ENCODE results near the gene LRCOL1. TPM values are rescaled to one million over a fixed set of nuclear protein-coding genes. Genes with fewer than 3 reads are reported as not detected.

LRCOL1 gene
- total and polyA plus RNA-seq, 10 of the 15 experiments (the other 5 are each of a cell fraction or from before 2014, with no cell fraction given) = not detected

DNA sequence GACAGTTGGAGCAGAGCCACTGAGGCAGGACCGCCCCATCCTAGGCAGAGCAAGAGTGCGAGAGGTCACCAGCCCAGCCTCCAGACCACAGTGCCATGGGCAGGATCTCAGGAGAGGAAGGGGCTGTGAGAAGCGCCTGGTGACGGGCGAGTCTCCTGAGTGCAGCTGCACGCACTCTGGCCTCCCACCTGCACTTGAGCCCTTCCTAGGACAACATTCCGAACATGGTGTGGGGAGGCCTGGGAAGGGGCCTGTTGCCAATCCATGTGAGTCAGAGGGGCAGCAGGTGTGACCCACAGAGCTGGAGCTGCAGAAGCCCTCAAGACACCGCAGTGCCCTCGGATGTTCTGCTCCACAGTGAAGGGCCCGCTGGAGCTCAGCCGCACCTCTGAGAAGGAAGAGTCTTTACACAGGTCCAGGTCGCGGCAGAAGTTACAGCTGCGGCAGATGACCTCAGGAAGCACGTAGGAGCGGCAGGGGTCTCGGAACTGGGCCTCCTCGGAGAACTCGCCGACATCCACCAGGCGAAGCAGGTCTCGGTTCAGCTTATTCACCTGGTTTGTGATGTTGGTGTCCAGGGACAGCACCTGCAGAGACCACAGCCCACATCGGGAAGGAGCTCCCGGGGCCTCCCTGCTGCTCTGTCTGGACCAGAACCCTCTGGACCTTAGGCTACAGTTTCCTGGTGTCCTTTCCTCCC is 15.5 kb upstream of the LRCOL1 start:
- peaks cover 3 to 24% of the 10 kb centered on the region in 2 experiments; a peak in 3 of 4 replicates for H3K36me3 ChIP-seq (ENCODE audit: control insufficient read depth in 2 of 2, insufficient read depth in 2 of 2, low read length in 1 of 2)
- SMC1A ChIA-PET (ENCODE audit: uncharacterized antibody, unreplicated experiment) = no interaction called here
- in situ Hi-C loops (cut with MboI) = no loop called here
- H3K4me1 ChIP-seq (ENCODE audit: control insufficient read depth, insufficient read depth, low read length) = no peaks in the 10 kb centered on the region
- WGBS (ENCODE audit: insufficient coverage, insufficient replicate concordance, low lambda C conversion rate, missing lambda C conversion rate) = 98% methylated on average over 23 of the region's 24 CpGs
- intact Hi-C loops (cut with micrococcal nuclease; ENCODE audit: unreplicated experiment) = no loop called here
- H3K4me2 ChIP-seq (ENCODE audit: control insufficient read depth, insufficient read depth) = no peak overlapping the region
- no peak overlapping the region for H3K27ac ChIP-seq (ENCODE audit: control insufficient read depth, insufficient read depth)
- H3K79me2 ChIP-seq (ENCODE audit: control insufficient read depth, insufficient read depth, low read length) = no peaks in the 10 kb centered on the region
- no peak for DNase-seq (ENCODE audit: low read depth, low spot score)
- CTCF ChIA-PET = no interaction called here
- no peak overlapping the region for H3K4me3 ChIP-seq
- POLR2A ChIA-PET = no interaction called here
- ATAC-seq = no peak
- no peak overlapping the region for H2AFZ ChIP-seq (ENCODE audit: control insufficient read depth, low read depth, low read length)
- no peak for FAIRE-seq
- BruUV-seq (replicated peaks) = no TSS peak
- no peaks in the 10 kb centered on the region for H3K27me3 ChIP-seq (replicated peaks in 1 of 2; ENCODE audit: control insufficient read depth in 2 of 2, insufficient read depth in 2 of 2, low read length in 1 of 2)
- no peak overlapping the region for H3K9ac ChIP-seq (ENCODE audit: control insufficient read depth, insufficient read depth, low read length)
- RAD21 ChIA-PET (ENCODE audit: unreplicated experiment) = no interaction called here
- H3K9me3 ChIP-seq (replicated peaks; ENCODE audit: control insufficient read depth, insufficient read depth, low read length) = no peaks in the 10 kb centered on the region
- H4K20me1 ChIP-seq (ENCODE audit: control insufficient read depth, insufficient read depth) = no peaks in the 10 kb centered on the region
- TF ChIP-seq, protein P1, sequence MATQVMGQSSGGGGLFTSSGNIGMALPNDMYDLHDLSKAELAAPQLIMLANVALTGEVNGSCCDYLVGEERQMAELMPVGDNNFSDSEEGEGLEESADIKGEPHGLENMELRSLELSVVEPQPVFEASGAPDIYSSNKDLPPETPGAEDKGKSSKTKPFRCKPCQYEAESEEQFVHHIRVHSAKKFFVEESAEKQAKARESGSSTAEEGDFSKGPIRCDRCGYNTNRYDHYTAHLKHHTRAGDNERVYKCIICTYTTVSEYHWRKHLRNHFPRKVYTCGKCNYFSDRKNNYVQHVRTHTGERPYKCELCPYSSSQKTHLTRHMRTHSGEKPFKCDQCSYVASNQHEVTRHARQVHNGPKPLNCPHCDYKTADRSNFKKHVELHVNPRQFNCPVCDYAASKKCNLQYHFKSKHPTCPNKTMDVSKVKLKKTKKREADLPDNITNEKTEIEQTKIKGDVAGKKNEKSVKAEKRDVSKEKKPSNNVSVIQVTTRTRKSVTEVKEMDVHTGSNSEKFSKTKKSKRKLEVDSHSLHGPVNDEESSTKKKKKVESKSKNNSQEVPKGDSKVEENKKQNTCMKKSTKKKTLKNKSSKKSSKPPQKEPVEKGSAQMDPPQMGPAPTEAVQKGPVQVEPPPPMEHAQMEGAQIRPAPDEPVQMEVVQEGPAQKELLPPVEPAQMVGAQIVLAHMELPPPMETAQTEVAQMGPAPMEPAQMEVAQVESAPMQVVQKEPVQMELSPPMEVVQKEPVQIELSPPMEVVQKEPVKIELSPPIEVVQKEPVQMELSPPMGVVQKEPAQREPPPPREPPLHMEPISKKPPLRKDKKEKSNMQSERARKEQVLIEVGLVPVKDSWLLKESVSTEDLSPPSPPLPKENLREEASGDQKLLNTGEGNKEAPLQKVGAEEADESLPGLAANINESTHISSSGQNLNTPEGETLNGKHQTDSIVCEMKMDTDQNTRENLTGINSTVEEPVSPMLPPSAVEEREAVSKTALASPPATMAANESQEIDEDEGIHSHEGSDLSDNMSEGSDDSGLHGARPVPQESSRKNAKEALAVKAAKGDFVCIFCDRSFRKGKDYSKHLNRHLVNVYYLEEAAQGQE (IDR thresholded peaks at IDR 0.05; ENCODE audit: low read depth, low read length) = no peak
- TF ChIP-seq CHD1 (IDR thresholded peaks at IDR 0.05; ENCODE audit: low read depth, low read length) (no peak), ASH2L (IDR thresholded peaks at IDR 0.05; ENCODE audit: borderline replicate concordance, low read depth) (no peak), TARDBP (IDR thresholded peaks at IDR 0.05; ENCODE audit: borderline replicate concordance) (no peak), ETV6 (conservative IDR thresholded peaks at IDR 0.05 in 1 of 2, IDR thresholded peaks at IDR 0.05 in 1 of 2; ENCODE audit: borderline replicate concordance in 1 of 2, low read depth in 1 of 2) (no peak), JUNB (IDR thresholded peaks at IDR 0.05) (no peak), MTA2 (IDR thresholded peaks at IDR 0.05; ENCODE audit: low read depth) (no peak)
- TF ChIP-seq, protein P2, sequence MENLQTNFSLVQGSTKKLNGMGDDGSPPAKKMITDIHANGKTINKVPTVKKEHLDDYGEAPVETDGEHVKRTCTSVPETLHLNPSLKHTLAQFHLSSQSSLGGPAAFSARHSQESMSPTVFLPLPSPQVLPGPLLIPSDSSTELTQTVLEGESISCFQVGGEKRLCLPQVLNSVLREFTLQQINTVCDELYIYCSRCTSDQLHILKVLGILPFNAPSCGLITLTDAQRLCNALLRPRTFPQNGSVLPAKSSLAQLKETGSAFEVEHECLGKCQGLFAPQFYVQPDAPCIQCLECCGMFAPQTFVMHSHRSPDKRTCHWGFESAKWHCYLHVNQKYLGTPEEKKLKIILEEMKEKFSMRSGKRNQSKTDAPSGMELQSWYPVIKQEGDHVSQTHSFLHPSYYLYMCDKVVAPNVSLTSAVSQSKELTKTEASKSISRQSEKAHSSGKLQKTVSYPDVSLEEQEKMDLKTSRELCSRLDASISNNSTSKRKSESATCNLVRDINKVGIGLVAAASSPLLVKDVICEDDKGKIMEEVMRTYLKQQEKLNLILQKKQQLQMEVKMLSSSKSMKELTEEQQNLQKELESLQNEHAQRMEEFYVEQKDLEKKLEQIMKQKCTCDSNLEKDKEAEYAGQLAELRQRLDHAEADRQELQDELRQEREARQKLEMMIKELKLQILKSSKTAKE (IDR thresholded peaks at IDR 0.05; ENCODE audit: low read depth, poor library complexity, severe bottlenecking) = no peak
- TF ChIP-seq, protein P3, sequence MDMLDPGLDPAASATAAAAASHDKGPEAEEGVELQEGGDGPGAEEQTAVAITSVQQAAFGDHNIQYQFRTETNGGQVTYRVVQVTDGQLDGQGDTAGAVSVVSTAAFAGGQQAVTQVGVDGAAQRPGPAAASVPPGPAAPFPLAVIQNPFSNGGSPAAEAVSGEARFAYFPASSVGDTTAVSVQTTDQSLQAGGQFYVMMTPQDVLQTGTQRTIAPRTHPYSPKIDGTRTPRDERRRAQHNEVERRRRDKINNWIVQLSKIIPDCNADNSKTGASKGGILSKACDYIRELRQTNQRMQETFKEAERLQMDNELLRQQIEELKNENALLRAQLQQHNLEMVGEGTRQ (IDR thresholded peaks at IDR 0.05; ENCODE audit: borderline replicate concordance, low read depth, low read length) = no peak
- TF ChIP-seq, protein P4, sequence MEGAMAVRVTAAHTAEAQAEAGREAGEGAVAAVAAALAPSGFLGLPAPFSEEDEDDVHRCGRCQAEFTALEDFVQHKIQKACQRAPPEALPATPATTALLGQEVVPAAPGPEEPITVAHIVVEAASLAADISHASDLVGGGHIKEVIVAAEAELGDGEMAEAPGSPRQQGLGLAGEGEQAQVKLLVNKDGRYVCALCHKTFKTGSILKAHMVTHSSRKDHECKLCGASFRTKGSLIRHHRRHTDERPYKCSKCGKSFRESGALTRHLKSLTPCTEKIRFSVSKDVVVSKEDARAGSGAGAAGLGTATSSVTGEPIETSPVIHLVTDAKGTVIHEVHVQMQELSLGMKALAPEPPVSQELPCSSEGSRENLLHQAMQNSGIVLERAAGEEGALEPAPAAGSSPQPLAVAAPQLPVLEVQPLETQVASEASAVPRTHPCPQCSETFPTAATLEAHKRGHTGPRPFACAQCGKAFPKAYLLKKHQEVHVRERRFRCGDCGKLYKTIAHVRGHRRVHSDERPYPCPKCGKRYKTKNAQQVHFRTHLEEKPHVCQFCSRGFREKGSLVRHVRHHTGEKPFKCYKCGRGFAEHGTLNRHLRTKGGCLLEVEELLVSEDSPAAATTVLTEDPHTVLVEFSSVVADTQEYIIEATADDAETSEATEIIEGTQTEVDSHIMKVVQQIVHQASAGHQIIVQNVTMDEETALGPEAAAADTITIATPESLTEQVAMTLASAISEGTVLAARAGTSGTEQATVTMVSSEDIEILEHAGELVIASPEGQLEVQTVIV (IDR thresholded peaks at IDR 0.05; ENCODE audit: borderline replicate concordance, partially characterized antibody) = no peak
